ENCODE results near the gene ARMC9. TPM values are rescaled to one million over a fixed set of nuclear protein-coding genes. Genes with fewer than 3 reads are reported as not detected.
"Not testable (repeated sequence)": the region's sequence is repeated elsewhere in the genome, so short reads cannot be mapped to it uniquely, and the experiment has no call there.

Gene ARMC9
- total RNA-seq, 2 donors from 2014 or later = 1.6 to 2.0 TPM

DNA sequence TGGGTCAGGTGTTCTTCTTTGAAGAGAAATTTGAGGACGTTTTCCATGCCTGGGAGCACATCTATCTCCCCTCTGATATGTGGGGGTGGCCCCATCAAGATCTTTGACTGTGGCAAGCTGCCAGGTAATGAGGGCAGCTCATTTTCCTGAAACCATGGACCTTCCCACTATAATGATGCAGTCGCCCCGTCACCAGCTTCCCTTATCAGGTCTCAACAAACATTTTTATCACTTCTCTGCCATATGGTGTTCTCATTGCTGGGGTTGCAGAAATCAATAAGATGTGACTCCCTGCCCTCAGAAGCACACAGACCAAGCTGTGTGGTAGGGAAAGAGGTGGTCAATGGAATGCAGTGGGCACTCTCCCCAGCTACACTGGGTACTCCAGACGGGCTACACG lies 148.7 kb downstream of the ARMC9 start:
- H3K9me3 Mint-ChIP-seq = no peaks in the 10 kb centered on the region
- no peak overlapping the region for H3K4me3 Mint-ChIP-seq
- H3K27ac Mint-ChIP-seq = no peak overlapping the region
- H3K27me3 Mint-ChIP-seq = peaks cover 36% of the 10 kb centered on the region
- no peak for ATAC-seq (replicated peaks)
- no peaks in the 10 kb centered on the region for H3K36me3 Mint-ChIP-seq (ENCODE audit: low read depth)
- no peaks in the 10 kb centered on the region for H3K4me1 Mint-ChIP-seq

DNA sequence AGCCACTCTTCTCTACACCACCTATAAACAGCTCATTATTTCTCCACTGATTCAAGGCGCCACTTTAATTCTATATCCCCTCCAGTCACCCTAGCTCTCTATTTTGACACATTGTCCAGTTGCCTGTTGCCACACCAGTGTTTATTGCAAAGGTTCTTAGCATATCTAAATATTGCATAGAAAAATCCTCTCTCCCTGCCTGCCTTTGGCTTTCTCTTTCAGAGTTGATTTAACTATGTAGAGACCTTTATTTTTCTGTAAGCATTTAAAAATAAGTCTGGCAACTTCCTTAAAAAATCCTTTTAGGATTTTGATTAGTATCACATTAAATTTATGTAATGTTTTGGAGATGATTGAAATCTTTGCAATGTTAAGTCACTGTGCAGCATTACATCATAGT lies 149.2 kb downstream of the ARMC9 start:
- no peak for ATAC-seq (replicated peaks)
- Mint-ChIP-seq H3K4me1 (no peaks in the 10 kb centered on the region), H3K4me3 (no peak overlapping the region), H3K27me3 (peaks cover 32% of the 10 kb centered on the region), H3K9me3 (no peaks in the 10 kb centered on the region), H3K36me3 (ENCODE audit: low read depth) (no peaks in the 10 kb centered on the region), H3K27ac (no peak overlapping the region)

GRCh38 chr2:231348173-231348572 lies 149.7 kb downstream of the ARMC9 start:
- H3K4me3 Mint-ChIP-seq = no peak overlapping the region
- no peak for ATAC-seq (replicated peaks)
- H3K9me3 Mint-ChIP-seq = no peaks in the 10 kb centered on the region

DNA sequence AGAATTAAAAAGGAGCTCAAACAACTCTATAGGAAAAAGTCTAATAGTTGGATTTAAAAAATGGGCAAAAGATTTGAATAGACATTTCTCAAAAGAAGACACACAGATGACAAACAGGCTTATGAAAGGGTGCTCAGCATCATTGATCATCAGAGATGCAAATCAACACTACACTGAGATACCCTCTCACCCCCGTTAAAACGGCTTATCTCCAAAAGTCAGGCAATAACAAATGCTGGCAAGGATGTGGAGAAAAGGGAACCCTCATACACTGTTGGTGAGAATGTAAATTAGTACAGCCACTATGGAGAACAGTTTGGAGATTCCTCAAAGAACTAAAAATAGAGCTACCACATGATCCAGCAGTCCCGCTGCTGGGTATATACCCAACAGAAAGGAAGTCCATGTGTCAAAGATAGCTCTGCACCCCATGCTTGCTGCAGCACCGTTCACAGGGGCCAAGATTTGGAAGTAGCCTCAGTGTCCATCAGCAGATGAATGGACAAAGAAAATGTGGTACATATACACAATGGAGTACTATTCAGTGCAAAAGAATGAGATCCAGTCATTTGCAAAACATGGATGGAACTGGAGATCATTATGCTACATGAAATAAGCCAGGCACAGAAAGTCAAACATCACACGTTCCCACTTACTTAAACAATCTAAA lies 150.4 kb downstream of the ARMC9 start:
- H3K4me1 Mint-ChIP-seq = no peaks in the 10 kb centered on the region
- ATAC-seq (replicated peaks) = no peak
- H3K9me3 Mint-ChIP-seq = no peaks in the 10 kb centered on the region
- H3K4me3 Mint-ChIP-seq = no peak overlapping the region
- H3K36me3 Mint-ChIP-seq (ENCODE audit: low read depth) = no peaks in the 10 kb centered on the region
- no peak overlapping the region for H3K27ac Mint-ChIP-seq
- peaks cover 32% of the 10 kb centered on the region for H3K27me3 Mint-ChIP-seq

More at GRCh38 chr2:231348173-231348572, 149.7 kb downstream of the ARMC9 start:
- peaks cover 32% of the 10 kb centered on the region for H3K27me3 Mint-ChIP-seq
- H3K36me3 Mint-ChIP-seq (ENCODE audit: low read depth) = no peaks in the 10 kb centered on the region
- no peaks in the 10 kb centered on the region for H3K4me1 Mint-ChIP-seq
- no peak overlapping the region for H3K27ac Mint-ChIP-seq

- not testable (repeated sequence) for H3K4me3 Mint-ChIP-seq; H3K4me1 Mint-ChIP-seq; ATAC-seq (replicated peaks); H3K27ac Mint-ChIP-seq; H3K9me3 Mint-ChIP-seq; H3K36me3 Mint-ChIP-seq (ENCODE audit: low read depth)
- peaks cover 32% of the 10 kb centered on the region for H3K27me3 Mint-ChIP-seq
These were observed 150.9 kb downstream of the ARMC9 start for GRCh38 chr2:231349374-231349735.

DNA sequence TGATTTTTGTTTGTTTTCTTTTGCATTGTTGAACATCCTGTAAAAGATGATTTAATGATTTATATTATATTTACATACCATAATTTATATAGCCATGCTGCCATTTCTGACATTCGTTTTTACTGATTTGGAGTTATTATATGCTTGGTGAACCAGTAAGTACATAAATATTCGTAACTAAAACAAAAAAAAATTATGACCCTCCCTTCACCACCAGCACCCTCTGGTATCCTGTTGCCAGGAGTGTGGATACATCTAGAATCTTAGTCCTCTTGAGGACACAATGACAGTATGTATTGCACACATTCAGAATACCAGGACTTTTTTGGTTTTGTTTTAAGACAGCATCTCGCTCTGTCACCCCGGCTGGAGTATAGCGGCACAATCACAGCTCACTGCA lies 153.2 kb downstream of the ARMC9 start:
- Mint-ChIP-seq H3K4me3 (no peak overlapping the region), H3K9me3 (no peaks in the 10 kb centered on the region), H3K27me3 (peaks cover 19% of the 10 kb centered on the region), H3K36me3 (ENCODE audit: low read depth) (no peaks in the 10 kb centered on the region), H3K27ac (no peak overlapping the region), H3K4me1 (no peaks in the 10 kb centered on the region)
- no peak for ATAC-seq (replicated peaks)

- Mint-ChIP-seq H3K9me3 (no peaks in the 10 kb centered on the region), H3K4me1 (no peaks in the 10 kb centered on the region), H3K4me3 (no peak overlapping the region), H3K27ac (no peak overlapping the region), H3K36me3 (ENCODE audit: low read depth) (no peaks in the 10 kb centered on the region), H3K27me3 (peaks cover 5% of the 10 kb centered on the region)
- ATAC-seq (replicated peaks) = no peak
These were observed 155.0 kb downstream of the ARMC9 start for GRCh38 chr2:231353469-231353868.

DNA sequence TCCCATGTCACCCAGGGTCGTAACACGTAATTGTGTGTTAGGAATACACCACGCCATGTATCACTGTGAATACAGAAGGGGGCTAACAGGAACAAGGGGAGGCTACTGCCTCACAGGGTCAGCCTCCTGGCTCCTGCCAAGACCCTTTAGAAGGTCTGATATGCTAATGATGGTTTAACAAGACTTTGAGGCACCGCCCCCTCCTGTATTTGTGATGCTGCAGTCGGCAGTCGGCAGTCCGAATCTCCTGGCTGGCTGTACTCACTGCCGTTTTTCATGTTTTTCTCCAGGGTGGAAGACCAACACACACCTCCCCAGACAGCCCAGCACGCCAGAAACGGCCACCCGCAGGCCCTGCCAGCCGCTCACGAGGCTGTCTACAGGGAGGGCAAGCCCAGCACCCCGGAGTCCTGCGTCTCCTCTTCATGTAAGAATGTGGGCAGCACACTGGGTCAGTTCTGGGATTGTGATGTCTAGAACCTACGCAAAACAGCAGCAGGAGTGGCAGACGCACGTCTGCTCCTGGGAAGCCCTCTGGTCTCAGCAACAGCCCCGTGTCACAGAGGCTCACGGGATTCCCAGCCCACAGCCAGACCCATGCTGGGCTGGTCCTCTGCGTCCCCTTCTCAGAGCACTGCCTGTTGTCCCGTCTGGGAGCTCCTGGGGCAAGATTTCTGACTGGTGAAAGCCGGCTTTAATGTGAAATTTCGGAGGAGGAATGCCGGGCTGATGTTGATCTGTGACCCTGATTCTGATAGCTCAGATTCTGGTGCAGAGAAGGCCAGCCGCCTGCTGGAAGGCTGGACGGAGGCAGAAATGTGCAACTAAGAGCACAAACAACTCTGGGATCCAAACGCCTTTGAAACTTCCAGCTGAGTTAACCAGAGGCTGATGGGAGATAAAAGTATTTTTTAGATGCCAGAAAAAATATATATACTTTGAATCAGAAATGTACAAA lies 157.4 kb downstream of the ARMC9 start:
- ATAC-seq (replicated peaks) = no peak
- H3K36me3 Mint-ChIP-seq (ENCODE audit: low read depth) = no peaks in the 10 kb centered on the region
- H3K27ac Mint-ChIP-seq = no peak overlapping the region
- H3K27me3 Mint-ChIP-seq = no peaks in the 10 kb centered on the region
- no peaks in the 10 kb centered on the region for H3K4me1 Mint-ChIP-seq
- H3K4me3 Mint-ChIP-seq = no peak overlapping the region
- H3K9me3 Mint-ChIP-seq = no peaks in the 10 kb centered on the region

GRCh38 chr2:231356466-231356844 lies 158.0 kb downstream of the ARMC9 start:
- Mint-ChIP-seq H3K9me3 (no peaks in the 10 kb centered on the region), H3K36me3 (ENCODE audit: low read depth) (no peaks in the 10 kb centered on the region), H3K4me1 (no peaks in the 10 kb centered on the region), H3K27ac (no peak overlapping the region), H3K27me3 (no peaks in the 10 kb centered on the region), H3K4me3 (no peak overlapping the region)
- ATAC-seq (replicated peaks) = no peak

- Mint-ChIP-seq H3K27ac (no peak overlapping the region), H3K27me3 (no peaks in the 10 kb centered on the region), H3K36me3 (ENCODE audit: low read depth) (no peaks in the 10 kb centered on the region), H3K9me3 (no peaks in the 10 kb centered on the region), H3K4me3 (no peak overlapping the region), H3K4me1 (peaks cover under 1% of the 10 kb centered on the region)
- ATAC-seq (replicated peaks) = no peak
These were observed 158.6 kb downstream of the ARMC9 start for GRCh38 chr2:231357048-231357447.

DNA sequence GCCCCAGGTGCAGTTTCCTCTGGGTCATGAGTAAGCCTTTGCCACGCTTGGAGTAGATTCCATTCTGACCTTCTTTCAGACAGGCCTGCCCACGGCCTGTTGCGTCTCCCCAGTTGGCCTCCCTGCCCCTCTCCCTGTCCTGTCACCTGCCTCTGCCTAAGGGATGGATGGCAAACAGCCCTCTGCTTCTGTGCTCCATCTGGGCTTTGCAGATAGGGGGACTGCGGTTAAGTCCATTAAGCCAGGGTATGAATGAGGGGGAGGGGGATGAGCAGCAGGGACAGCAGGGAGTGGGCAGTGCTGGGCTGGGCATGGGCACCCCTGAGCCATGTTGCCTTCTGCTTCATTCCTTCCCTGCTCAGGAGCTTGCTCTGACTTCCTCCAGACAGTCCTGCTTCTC lies 159.5 kb downstream of the ARMC9 start:
- Mint-ChIP-seq H3K4me1 (peaks cover 5% of the 10 kb centered on the region), H3K27ac (no peak overlapping the region)

GRCh38 chr2:231359441-231359840 lies 161.0 kb downstream of the ARMC9 start:
- Mint-ChIP-seq H3K27me3 (no peaks in the 10 kb centered on the region), H3K4me3 (no peak overlapping the region), H3K36me3 (ENCODE audit: low read depth) (no peaks in the 10 kb centered on the region), H3K9me3 (no peaks in the 10 kb centered on the region), H3K4me1 (peaks cover 5% of the 10 kb centered on the region), H3K27ac (no peak overlapping the region)
- ATAC-seq (replicated peaks) = no peak

More for the DNA sequence above, 159.5 kb downstream of the ARMC9 start:
- Mint-ChIP-seq H3K4me3 (no peak overlapping the region), H3K36me3 (ENCODE audit: low read depth) (no peaks in the 10 kb centered on the region), H3K9me3 (no peaks in the 10 kb centered on the region), H3K27me3 (no peaks in the 10 kb centered on the region)
- no peak for ATAC-seq (replicated peaks)

- Mint-ChIP-seq H3K27me3 (no peaks in the 10 kb centered on the region), H3K36me3 (ENCODE audit: low read depth) (no peaks in the 10 kb centered on the region), H3K4me3 (no peak overlapping the region), H3K4me1 (peaks cover 5% of the 10 kb centered on the region), H3K27ac (no peak overlapping the region), H3K9me3 (no peaks in the 10 kb centered on the region)
- ATAC-seq (replicated peaks) = no peak
These were observed 161.5 kb downstream of the ARMC9 start for GRCh38 chr2:231359948-231360347.

- Mint-ChIP-seq H3K9me3 (no peaks in the 10 kb centered on the region), H3K4me1 (peaks cover 5% of the 10 kb centered on the region), H3K27me3 (no peaks in the 10 kb centered on the region), H3K4me3 (no peak overlapping the region), H3K27ac (no peak overlapping the region), H3K36me3 (ENCODE audit: low read depth) (no peaks in the 10 kb centered on the region)
- no peak for ATAC-seq (replicated peaks)
These were observed 162.0 kb downstream of the ARMC9 start for GRCh38 chr2:231360401-231360800.

GRCh38 chr2:231360881-231361371 lies 162.5 kb downstream of the ARMC9 start:
- Mint-ChIP-seq H3K4me1 (peaks cover 5% of the 10 kb centered on the region), H3K9me3 (no peaks in the 10 kb centered on the region), H3K4me3 (no peak overlapping the region)

More at GRCh38 chr2:231360881-231361371, 162.5 kb downstream of the ARMC9 start:
- no peak for ATAC-seq (replicated peaks)
- Mint-ChIP-seq H3K27me3 (no peaks in the 10 kb centered on the region), H3K27ac (no peak overlapping the region), H3K36me3 (ENCODE audit: low read depth) (no peaks in the 10 kb centered on the region)
